HFFc6 (cell line): ENCODE results near the gene IER3. TPM values are rescaled to one million over a fixed set of nuclear protein-coding genes. Genes with fewer than 3 reads are reported as not detected.

Experiments
- DNase-seq: peaks from one replicate; pipeline ENCODE4 v3.0.0-alpha.2; 2018
- H3K27ac Mint-ChIP-seq: 2 replicates; pipeline ENCODE4 v1.8.0; 2020; ENCODE audit warnings: mild to moderate bottlenecking, mixed read lengths
- H3K27me3 Mint-ChIP-seq: 2 replicates; pipeline ENCODE4 v1.8.0; 2021; ENCODE audit warnings: mild to moderate bottlenecking, moderate library complexity, mixed read lengths; ENCODE audit not compliant: insufficient read depth
- H3K36me3 Mint-ChIP-seq: 2 replicates; pipeline ENCODE4 v1.8.0; 2021; ENCODE audit warnings: low read depth, mixed read lengths
- H3K4me1 Mint-ChIP-seq: 2 replicates; pipeline ENCODE4 v1.8.0; 2020; ENCODE audit warnings: low read depth, mixed read lengths
- H3K4me3 Mint-ChIP-seq: 2 replicates; pipeline ENCODE4 v1.8.0; 2020; ENCODE audit warnings: mild to moderate bottlenecking, moderate library complexity, mixed read lengths
- H3K9me3 Mint-ChIP-seq: 2 replicates; pipeline ENCODE4 v1.8.0; 2020; ENCODE audit warnings: mild to moderate bottlenecking, mixed read lengths
- CTCF ChIP-seq: fragments of 200-600 bp; sonication (generic); IDR thresholded peaks from 2 replicates; pipeline ENCODE4 v1.5.0; 2021; ENCODE audit warnings: antibody characterized with exemption, mild to moderate bottlenecking
- total RNA-seq, 6 experiments: library from RNA; stranded (reverse); fragmentation: NEBNext Ultra II Directional; extraction: Animal tissue kit (Norgen Biotek cat#: 25700); gene quantifications; 2 replicates in 1 of 6; 3 replicates in 5 of 6; pipeline ENCODE4 v1.2.3, GENCODE V29; 2021

IER3 gene
- total RNA-seq, 6 experiments from 2014 or later = 38.1 to 62.4 (median 60.2) TPM

GRCh38 chr6:30741063-30741779 lies 3.1 kb downstream of the IER3 start:
- Mint-ChIP-seq H3K4me3 (peak overlapping the region; percentile 94), H3K36me3 (peaks cover 64% of the 10 kb centered on the region), H3K27ac (peak overlapping the region; percentile 93), H3K4me1 (peaks cover 66% of the 10 kb centered on the region), H3K27me3 (peaks cover 15% of the 10 kb centered on the region), H3K9me3 (no peaks in the 10 kb centered on the region)
- DNase-seq = no peak
- TF ChIP-seq CTCF = peak; percentile 34

- peaks cover 70% of the 10 kb centered on the region for H3K36me3 Mint-ChIP-seq
- H3K27ac Mint-ChIP-seq = peak overlapping the region; percentile 93
- TF ChIP-seq CTCF = no peak
- H3K4me3 Mint-ChIP-seq = peak overlapping the region; percentile 94
- peaks cover 69% of the 10 kb centered on the region for H3K4me1 Mint-ChIP-seq
- peaks cover 15% of the 10 kb centered on the region for H3K27me3 Mint-ChIP-seq
- no peaks in the 10 kb centered on the region for H3K9me3 Mint-ChIP-seq
- no peak for DNase-seq
Measured at GRCh38 chr6:30740540-30740870, 3.8 kb downstream of the IER3 start.

GRCh38 chr6:30738532-30738931 lies 5.8 kb downstream of the IER3 start:
- peaks cover 58% of the 10 kb centered on the region for H3K4me1 Mint-ChIP-seq
- TF ChIP-seq CTCF = no peak
- H3K27me3 Mint-ChIP-seq = peaks cover 12% of the 10 kb centered on the region
- H3K36me3 Mint-ChIP-seq = peaks cover 72% of the 10 kb centered on the region
- DNase-seq = no peak
- H3K4me3 Mint-ChIP-seq = peak overlapping the region; percentile 51
- H3K27ac Mint-ChIP-seq = peak overlapping the region; percentile 43
- no peaks in the 10 kb centered on the region for H3K9me3 Mint-ChIP-seq

GRCh38 chr6:30735668-30736314 lies 8.6 kb downstream of the IER3 start:
- Mint-ChIP-seq H3K36me3 (peaks cover 60% of the 10 kb centered on the region), H3K9me3 (no peaks in the 10 kb centered on the region), H3K4me1 (peaks cover 45% of the 10 kb centered on the region), H3K27me3 (peaks cover 11% of the 10 kb centered on the region), H3K27ac (peak overlapping the region; percentile 3; the same call in 1 of the 2 replicates), H3K4me3 (no peak overlapping the region)
- no peak for TF ChIP-seq CTCF
- DNase-seq = no peak

- no peak for TF ChIP-seq CTCF
- Mint-ChIP-seq H3K27ac (peak overlapping the region; percentile 35), H3K9me3 (no peaks in the 10 kb centered on the region), H3K4me1 (peaks cover 23% of the 10 kb centered on the region), H3K27me3 (peaks cover 11% of the 10 kb centered on the region), H3K4me3 (no peak overlapping the region), H3K36me3 (peaks cover 29% of the 10 kb centered on the region)
- DNase-seq = no peak
Measured at GRCh38 chr6:30732237-30732943, 12.0 kb downstream of the IER3 start.
